ENCODE measurements around the gene FARS2.

FARS2 gene

GRCh38 chr6:5664149-5664548 is 402.8 kb downstream of the FARS2 start:
- H3K27ac ChIP-seq: no peak overlapping the region
- no peak for TF ChIP-seq CTCF (conservative IDR thresholded peaks at IDR 0.05)
- no peak for TF ChIP-seq ZFX (IDR thresholded peaks at IDR 0.05)

- no peak overlapping the region for H3K27ac ChIP-seq
- TF ChIP-seq ZFX (IDR thresholded peaks at IDR 0.05) (no peak), CTCF (conservative IDR thresholded peaks at IDR 0.05) (no peak)
Observed at GRCh38 chr6:5665173-5665572, 403.9 kb downstream of the FARS2 start.

- H3K27ac ChIP-seq: no peak overlapping the region
- TF ChIP-seq CTCF (conservative IDR thresholded peaks at IDR 0.05) (no peak), ZFX (IDR thresholded peaks at IDR 0.05) (no peak)
Observed at GRCh38 chr6:5665667-5666066, 404.4 kb downstream of the FARS2 start.

- no peak for TF ChIP-seq ZFX (IDR thresholded peaks at IDR 0.05)
- no peak for TF ChIP-seq CTCF (conservative IDR thresholded peaks at IDR 0.05)
- no peak overlapping the region for H3K27ac ChIP-seq
Observed at GRCh38 chr6:5666695-5667094, 405.4 kb downstream of the FARS2 start.

GRCh38 chr6:5667737-5668136 is 406.4 kb downstream of the FARS2 start:
- H3K27ac ChIP-seq: no peak overlapping the region
- TF ChIP-seq CTCF (conservative IDR thresholded peaks at IDR 0.05) (no peak), ZFX (IDR thresholded peaks at IDR 0.05) (no peak)

GRCh38 chr6:5670381-5670780 is 409.1 kb downstream of the FARS2 start:
- TF ChIP-seq CTCF (conservative IDR thresholded peaks at IDR 0.05) (no peak), ZFX (IDR thresholded peaks at IDR 0.05) (no peak)
- H3K27ac ChIP-seq: no peak overlapping the region

GRCh38 chr6:5670811-5671561 is 409.7 kb downstream of the FARS2 start:
- H3K27ac ChIP-seq: no peak overlapping the region
- TF ChIP-seq CTCF (conservative IDR thresholded peaks at IDR 0.05) (no peak), ZFX (IDR thresholded peaks at IDR 0.05) (no peak)
